Upper lobe of left lung (tissue), 6 donors: Measurements from ENCODE around the gene RBP5. TPM values are rescaled to one million over a fixed set of nuclear protein-coding genes. Genes with fewer than 3 reads are reported as not detected.

Experiments used
- ATAC-seq, 2 donors: fragments of 200-7000 bp; cut with Tn5 transposase; one replicate each; pipeline ENCODE4 v1.9.1; 2022; ENCODE audit warnings: mild to moderate bottlenecking in 2 of 2, moderate library complexity in 2 of 2; ENCODE audit not compliant: low FRiP score in 2 of 2
- DNase-seq, 2 donors: peaks; one replicate each; pipeline ENCODE4 v3.0.0-alpha.2; 2019 to 2020
- H3K27ac ChIP-seq, 4 donors: fragments of 200-600 bp; sonication (generic); one replicate each; pipeline ENCODE4 v1.5.1; 2016 to 2019
- H3K27me3 ChIP-seq, 4 donors: fragments of 200-600 bp; sonication (generic); one replicate each; pipeline ENCODE4 v1.5.1; 2017 to 2019
- H3K36me3 ChIP-seq, 4 donors: fragments of 200-600 bp; sonication (generic); one replicate each; pipeline ENCODE4 v1.5.1; 2016 to 2019
- H3K4me1 ChIP-seq, 4 donors: fragments of 200-600 bp; sonication (generic); one replicate each; pipeline ENCODE4 v1.5.1; 2018 to 2019
- H3K4me3 ChIP-seq, 4 donors: fragments of 200-600 bp; sonication (generic); one replicate each; pipeline ENCODE4 v1.5.1; 2017 to 2019; ENCODE audit warnings: mild to moderate bottlenecking in 2 of 4, moderate library complexity in 1 of 4
- H3K9me3 ChIP-seq, 4 donors: fragments of 200-600 bp; sonication (generic); one replicate each; pipeline ENCODE4 v1.5.1; 2018 to 2019
- EP300 ChIP-seq, 4 donors: sonication (generic); formaldehyde crosslinking; IDR thresholded peaks; one replicate each; pipeline ENCODE4 v1.5.1; 2017; ENCODE audit warnings: antibody characterized with exemption in 4 of 4, control low read depth in 2 of 4
- POLR2A ChIP-seq, 4 donors: fragments of 450-650 bp; IDR thresholded peaks; one replicate each; pipeline ENCODE4 v1.5.1; 2016 to 2017; ENCODE audit warnings: antibody characterized with exemption in 4 of 4, mild to moderate bottlenecking in 2 of 4
- POLR2AphosphoS5 ChIP-seq, 2 donors: sonication (generic); formaldehyde crosslinking; IDR thresholded peaks; one replicate each; pipeline ENCODE4 v1.5.1; 2017; ENCODE audit warnings: antibody characterized with exemption in 2 of 2
- whole genome bisulfite sequencing, 2 donors: methylation state at CpG; one replicate each; pipeline ENCODE4 v1.1.5; 2017 to 2018; 5-methylcytosine and 5-hydroxymethylcytosine counted together
- total RNA-seq, 6 donors: library from RNA; depleted of rRNA in 4 of 6; stranded (reverse); fragments of >200 nt in 4 of 6; gene quantifications; one replicate each; pipeline versions ENCODE4 v1.1.0 to v1.2.1, GENCODE V29; 2016 to 2021
- TF ChIP-seq, protein P1 (sequence below), 6 experiments: fragments of 450-650 bp in 4 of 6; fragments of 200-600 bp in 2 of 6; sonication (generic) in 2 of 6; IDR thresholded peaks; one replicate each; pipeline ENCODE4 v1.5.1; 2016 to 2019; ENCODE audit warnings: antibody characterized with exemption in 6 of 6
- donor health status: DM: no; HTN: no; CAD: no; lungs with moderate emphysema.
- donor health status: DM: no; HTN: yes; CAD: no; lungs with severe emphysema.

The RBP5 gene
- total RNA-seq, 6 donors from 2014 or later, result 1.8 to 6.9 TPM; not detected in 4

DNA sequence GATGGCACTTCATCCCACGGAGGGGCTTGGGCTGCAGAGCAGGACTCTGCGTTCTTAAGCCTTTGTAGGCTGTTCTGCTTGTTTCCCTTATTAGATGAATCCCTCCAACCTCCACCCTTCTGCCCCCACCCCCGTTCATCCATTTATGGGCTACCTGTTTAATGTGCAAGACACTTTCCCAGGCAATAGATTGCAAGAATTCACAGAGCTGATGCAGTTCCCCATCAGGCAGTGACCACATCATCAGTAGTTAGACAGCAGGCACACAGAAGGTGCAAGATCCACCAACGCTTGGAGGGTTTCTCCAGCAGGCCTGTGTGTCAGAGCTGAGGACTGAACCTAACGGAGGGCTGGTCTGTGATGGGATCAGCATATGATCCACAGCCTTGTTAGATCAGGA is 35.2 kb downstream of the RBP5 start:
- H3K4me1 ChIP-seq, result peaks cover 20 to 49% (median 28%) of the 10 kb centered on the region in 4 donors
- H3K4me3 ChIP-seq, result no peak overlapping the region
- WGBS, 2 donors, result 61 to 67% methylated on average over 5 of the region's 5 CpGs

DNA sequence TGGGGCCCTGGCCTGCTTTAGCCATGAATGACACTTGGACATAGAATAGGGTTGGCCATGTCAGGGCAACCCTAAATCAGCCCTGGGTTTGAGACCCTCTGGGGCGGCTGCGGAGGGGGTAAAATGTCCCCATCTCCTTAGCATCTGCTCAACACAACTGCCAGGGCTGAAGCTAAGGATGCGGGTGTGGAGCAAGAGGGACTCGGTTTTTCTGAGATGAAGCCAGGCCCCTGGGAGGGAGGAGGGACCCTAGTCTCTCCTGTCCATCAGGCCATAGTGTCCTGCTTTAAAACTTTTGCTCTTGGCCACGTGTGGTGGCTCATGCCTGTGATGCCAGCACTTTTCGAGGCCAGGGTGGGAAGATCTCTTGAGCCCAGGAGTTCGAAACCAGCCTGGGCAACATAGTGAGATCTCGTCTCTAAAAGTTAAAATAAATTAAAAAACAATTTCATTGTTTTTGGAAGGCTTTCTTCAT is 35.7 kb downstream of the RBP5 start:
- H3K4me3 ChIP-seq, result no peak overlapping the region
- H3K27me3 ChIP-seq, result no peaks in the 10 kb centered on the region
- H3K4me1 ChIP-seq, result peaks cover 20 to 49% (median 28%) of the 10 kb centered on the region in 4 donors
- peak overlapping the region; percentile 43 to 89 (median 82) for H3K27ac ChIP-seq
- no peaks in the 10 kb centered on the region for H3K9me3 ChIP-seq
- no peak for ATAC-seq
- 77 to 78% methylated on average over 6 to 8 of the region's 8 CpGs for WGBS, 2 donors
- TF ChIP-seq, protein P1, sequence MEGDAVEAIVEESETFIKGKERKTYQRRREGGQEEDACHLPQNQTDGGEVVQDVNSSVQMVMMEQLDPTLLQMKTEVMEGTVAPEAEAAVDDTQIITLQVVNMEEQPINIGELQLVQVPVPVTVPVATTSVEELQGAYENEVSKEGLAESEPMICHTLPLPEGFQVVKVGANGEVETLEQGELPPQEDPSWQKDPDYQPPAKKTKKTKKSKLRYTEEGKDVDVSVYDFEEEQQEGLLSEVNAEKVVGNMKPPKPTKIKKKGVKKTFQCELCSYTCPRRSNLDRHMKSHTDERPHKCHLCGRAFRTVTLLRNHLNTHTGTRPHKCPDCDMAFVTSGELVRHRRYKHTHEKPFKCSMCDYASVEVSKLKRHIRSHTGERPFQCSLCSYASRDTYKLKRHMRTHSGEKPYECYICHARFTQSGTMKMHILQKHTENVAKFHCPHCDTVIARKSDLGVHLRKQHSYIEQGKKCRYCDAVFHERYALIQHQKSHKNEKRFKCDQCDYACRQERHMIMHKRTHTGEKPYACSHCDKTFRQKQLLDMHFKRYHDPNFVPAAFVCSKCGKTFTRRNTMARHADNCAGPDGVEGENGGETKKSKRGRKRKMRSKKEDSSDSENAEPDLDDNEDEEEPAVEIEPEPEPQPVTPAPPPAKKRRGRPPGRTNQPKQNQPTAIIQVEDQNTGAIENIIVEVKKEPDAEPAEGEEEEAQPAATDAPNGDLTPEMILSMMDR (IDR thresholded peaks at IDR 0.05), result no peak
- no peak for TF ChIP-seq POLR2A (IDR thresholded peaks at IDR 0.05)
- TF ChIP-seq POLR2AphosphoS5 (IDR thresholded peaks at IDR 0.05), result no peak
- TF ChIP-seq EP300 (IDR thresholded peaks at IDR 0.05), result no peak
- DNase-seq, result no peak
- H3K36me3 ChIP-seq, result peaks cover 0 to 25% (median 21%) of the 10 kb centered on the region in 4 donors

More for the DNA sequence above, 35.2 kb downstream of the RBP5 start:
- DNase-seq (no peak), ATAC-seq (no peak)
- peaks cover 0 to 25% (median 21%) of the 10 kb centered on the region in 4 donors for H3K36me3 ChIP-seq
- TF ChIP-seq EP300 (IDR thresholded peaks at IDR 0.05) (no peak), POLR2A (IDR thresholded peaks at IDR 0.05) (no peak), POLR2AphosphoS5 (IDR thresholded peaks at IDR 0.05) (no peak)
- TF ChIP-seq, protein P1 (IDR thresholded peaks at IDR 0.05), result no peak
- no peaks in the 10 kb centered on the region for H3K9me3 ChIP-seq
- no peaks in the 10 kb centered on the region for H3K27me3 ChIP-seq
- H3K27ac ChIP-seq, result no peak overlapping the region

DNA sequence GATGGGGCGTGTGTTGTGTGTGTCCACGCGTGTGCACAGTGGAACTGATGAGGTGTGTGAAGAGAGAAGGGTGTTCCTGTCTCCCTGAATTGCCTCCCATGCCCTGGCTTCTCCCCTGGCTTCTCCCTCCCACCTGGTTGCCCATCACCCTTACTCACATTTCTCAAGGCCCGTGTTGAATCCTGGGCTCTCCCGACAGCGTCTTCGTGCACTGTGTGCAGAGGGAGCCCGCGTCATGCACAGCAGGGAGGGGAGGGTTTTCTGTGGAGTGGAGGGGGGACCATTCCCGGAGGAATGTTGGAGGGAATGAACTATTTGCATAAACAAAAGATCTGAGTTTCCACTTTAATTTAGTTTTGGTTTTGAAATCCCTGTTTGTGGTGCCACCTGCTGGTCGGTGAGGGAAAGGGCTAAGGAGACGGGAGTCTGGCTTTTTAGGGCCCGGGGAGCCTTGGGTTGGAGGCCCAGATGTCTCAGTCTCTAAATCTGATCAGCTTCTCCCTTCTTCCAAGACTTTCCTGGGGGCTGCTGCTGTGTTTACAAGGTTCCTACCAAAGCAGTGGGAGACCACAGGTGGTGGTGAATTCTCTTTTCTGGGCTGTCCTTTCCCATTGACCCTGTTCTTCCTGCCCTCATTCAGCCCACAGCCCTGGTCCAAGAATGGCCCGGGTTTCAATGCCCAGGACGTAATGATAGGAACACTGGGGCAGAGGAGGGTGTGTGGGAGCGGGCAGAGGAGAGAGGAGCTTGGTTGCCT is 36.3 kb downstream of the RBP5 start, which contains the start of gene C1R:
C1R (minus strand) TSS at position 217 of the 757 bp plus-strand sequence; CDS start at position 160, 57 bp downstream.
- peak in 1 of 2 donors; percentile 68 for DNase-seq
- no peaks in the 10 kb centered on the region for H3K27me3 ChIP-seq
- H3K4me1 ChIP-seq, result peaks cover 20 to 49% (median 28%) of the 10 kb centered on the region in 4 donors
- peak within 1 kb of the TSS; percentile 61 to 89 (median 82) for H3K27ac ChIP-seq
- peak; percentile 85 to 86 for ATAC-seq
- peaks cover 0 to 25% (median 18%) of the 10 kb centered on the region in 4 donors for H3K36me3 ChIP-seq
- peak within 1 kb of the TSS; percentile 41 to 57 (median 48) for H3K4me3 ChIP-seq
- WGBS, 2 donors, result 11 to 12% methylated on average over 15 to 16 of the region's 16 CpGs
- TF ChIP-seq POLR2A (IDR thresholded peaks at IDR 0.05), result peak in 2 of 4 donors; percentile 29 to 58
- TF ChIP-seq EP300 (IDR thresholded peaks at IDR 0.05), result no peak
- TF ChIP-seq, protein P1 (IDR thresholded peaks at IDR 0.05), result peak; percentile 79 to 89 (median 87)
- peak; percentile 70 to 78 for TF ChIP-seq POLR2AphosphoS5 (IDR thresholded peaks at IDR 0.05)
- H3K9me3 ChIP-seq, result no peaks in the 10 kb centered on the region

DNA sequence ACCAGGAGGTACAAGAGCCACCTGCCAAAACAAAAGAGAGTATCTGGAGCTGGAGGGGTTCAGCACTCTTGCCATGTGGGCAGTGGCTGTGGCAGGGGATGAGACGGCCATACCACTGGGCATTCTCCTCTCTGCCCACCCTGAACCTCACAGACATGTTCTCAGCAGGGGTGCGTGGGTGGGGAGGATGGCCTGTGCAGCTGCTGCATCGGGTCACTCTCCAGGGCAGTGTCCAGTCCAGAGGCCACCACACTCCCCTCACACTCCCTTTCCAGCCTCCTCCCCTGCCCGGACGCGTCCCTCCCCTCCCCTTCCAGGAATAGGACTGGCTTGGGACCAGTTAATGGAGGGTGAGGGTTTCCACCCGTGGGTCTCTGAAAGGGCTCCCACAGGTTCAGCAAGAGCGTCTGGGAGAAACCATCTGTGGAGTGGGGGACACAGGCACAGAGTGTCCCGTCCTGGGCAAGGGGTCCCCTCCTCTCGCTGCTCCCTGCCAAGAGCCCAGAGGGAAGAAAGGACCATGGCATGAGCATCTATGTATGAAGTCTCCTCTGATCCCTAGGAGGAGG is 36.9 kb downstream of the RBP5 start:
- Histone ChIP-seq H3K36me3 (peaks cover 0 to 30% (median 20%) of the 10 kb centered on the region in 4 donors), H3K27me3 (no peaks in the 10 kb centered on the region), H3K27ac (peak overlapping the region; percentile 61 to 89 (median 82)), H3K9me3 (no peaks in the 10 kb centered on the region), H3K4me1 (peaks cover 20 to 49% (median 28%) of the 10 kb centered on the region in 4 donors), H3K4me3 (peak overlapping the region; percentile 41 to 57 (median 48))
- no peak for DNase-seq
- TF ChIP-seq POLR2AphosphoS5 (IDR thresholded peaks at IDR 0.05) (peak; percentile 36 to 75), EP300 (IDR thresholded peaks at IDR 0.05) (peak in 1 of 4 donors; percentile 32), POLR2A (IDR thresholded peaks at IDR 0.05) (no peak)
- TF ChIP-seq, protein P1 (IDR thresholded peaks at IDR 0.05), result no peak
- peak; percentile 56 to 69 for ATAC-seq
- 34% methylated on average over 5 to 8 of the region's 10 CpGs for whole genome bisulfite sequencing, 2 donors
